Measurements from ENCODE around the gene HDAC9.

HDAC9 gene

GRCh38 chr7:18593602-18594279 lies 98.2 kb downstream of the HDAC9 start:
- DNase-seq (ENCODE audit: low read depth in 2 of 2) = no peak

- no peak for DNase-seq (ENCODE audit: low read depth in 2 of 2)
These were observed 102.2 kb downstream of the HDAC9 start for GRCh38 chr7:18597754-18598153.

- DNase-seq (ENCODE audit: low read depth in 2 of 2) = no peak
These were observed 111.5 kb downstream of the HDAC9 start for GRCh38 chr7:18607025-18607424.

- no peak for DNase-seq (ENCODE audit: low read depth in 2 of 2)
These were observed 114.9 kb downstream of the HDAC9 start for GRCh38 chr7:18610331-18610948.

- no peak for DNase-seq (ENCODE audit: low read depth in 2 of 2)
These were observed 119.3 kb downstream of the HDAC9 start for GRCh38 chr7:18614841-18615240.

- no peak for DNase-seq (ENCODE audit: low read depth in 2 of 2)
These were observed 123.8 kb downstream of the HDAC9 start for GRCh38 chr7:18619311-18619710.

GRCh38 chr7:18623389-18623788 lies 127.8 kb downstream of the HDAC9 start:
- no peak for DNase-seq (ENCODE audit: low read depth in 2 of 2)

- DNase-seq (ENCODE audit: low read depth in 2 of 2) = no peak
These were observed 128.9 kb downstream of the HDAC9 start for GRCh38 chr7:18624459-18624858.

GRCh38 chr7:18626086-18626485 lies 130.5 kb downstream of the HDAC9 start:
- DNase-seq (ENCODE audit: low read depth in 2 of 2) = no peak

GRCh38 chr7:18626717-18627116 lies 131.2 kb downstream of the HDAC9 start:
- DNase-seq (ENCODE audit: low read depth in 2 of 2) = no peak

GRCh38 chr7:18637516-18637915 lies 142.0 kb downstream of the HDAC9 start:
- no peak for DNase-seq (ENCODE audit: low read depth in 2 of 2)

- DNase-seq (ENCODE audit: low read depth in 2 of 2) = no peak
These were observed 143.3 kb downstream of the HDAC9 start for GRCh38 chr7:18638594-18639452.

GRCh38 chr7:18639711-18640110 lies 144.2 kb downstream of the HDAC9 start:
- no peak for DNase-seq (ENCODE audit: low read depth in 2 of 2)

- no peak for DNase-seq (ENCODE audit: low read depth in 2 of 2)
These were observed 149.4 kb downstream of the HDAC9 start for GRCh38 chr7:18644981-18645380.

- no peak for DNase-seq (ENCODE audit: low read depth in 2 of 2)
These were observed 152.0 kb downstream of the HDAC9 start for GRCh38 chr7:18647582-18647981.

GRCh38 chr7:18648849-18649758 lies 153.6 kb downstream of the HDAC9 start:
- no peak for DNase-seq (ENCODE audit: low read depth in 2 of 2)

- no peak for DNase-seq (ENCODE audit: low read depth in 2 of 2)
These were observed 158.0 kb downstream of the HDAC9 start for GRCh38 chr7:18653381-18654155.

GRCh38 chr7:18654709-18655108 lies 159.2 kb downstream of the HDAC9 start:
- no peak for DNase-seq (ENCODE audit: low read depth in 2 of 2)

GRCh38 chr7:18655506-18655905 lies 160.0 kb downstream of the HDAC9 start:
- no peak for DNase-seq (ENCODE audit: low read depth in 2 of 2)

- DNase-seq (ENCODE audit: low read depth in 2 of 2) = no peak
These were observed 160.4 kb downstream of the HDAC9 start for GRCh38 chr7:18655912-18656311.

GRCh38 chr7:18656362-18656761 lies 160.8 kb downstream of the HDAC9 start:
- DNase-seq (ENCODE audit: low read depth in 2 of 2) = no peak
